Mesothelial cell of epicardium (in vitro differentiated cells): Measurements from ENCODE around the gene FANCD2OS. TPM values are rescaled to one million over a fixed set of nuclear protein-coding genes. Genes with fewer than 3 reads are reported as not detected.
"Not testable (repeated sequence)": the region's sequence is repeated elsewhere in the genome, so short reads cannot be mapped to it uniquely, and the experiment has no call there.

Experiments
- DNase-seq, 2 experiments: peaks; one replicate each; pipeline ENCODE4 v3.0.0; 2021; ENCODE audit warnings: low spot score in 2 of 2; ENCODE audit not compliant: unreplicated experiment in 2 of 2
- H3K27ac Mint-ChIP-seq: 2 replicates; pipeline ENCODE4 v1.8.0; 2021; ENCODE audit warnings: mixed read lengths
- H3K27me3 Mint-ChIP-seq: 2 replicates; pipeline ENCODE4 v1.8.0; 2021; ENCODE audit warnings: low read depth, mixed read lengths
- H3K36me3 Mint-ChIP-seq: 2 replicates; pipeline ENCODE4 v1.8.0; 2021; ENCODE audit warnings: mixed read lengths
- H3K4me1 Mint-ChIP-seq: 2 replicates; pipeline ENCODE4 v1.8.0; 2021; ENCODE audit warnings: mixed read lengths
- H3K4me3 Mint-ChIP-seq: 2 replicates; pipeline ENCODE4 v1.8.0; 2021; ENCODE audit warnings: mild to moderate bottlenecking, moderate library complexity, mixed read lengths
- H3K9me3 Mint-ChIP-seq: 2 replicates; pipeline ENCODE4 v1.8.0; 2021; ENCODE audit warnings: mixed read lengths
- CTCF ChIP-seq: fragments of 200-600 bp; sonication (generic); IDR thresholded peaks from one replicate; pipeline ENCODE4 v1.5.0; 2021; ENCODE audit warnings: antibody characterized with exemption; ENCODE audit not compliant: unreplicated experiment
- total RNA-seq: library from RNA; stranded (reverse); gene quantifications from 3 replicates; pipeline ENCODE4 v1.2.1, GENCODE V29; 2021

The FANCD2OS gene
- total RNA-seq, 1 donor from 2014 or later: not detected

GRCh38 chr3:10137178-10137577 lies 29.1 kb upstream of the FANCD2OS start:
- TF ChIP-seq CTCF: no peak
- H3K27me3 Mint-ChIP-seq: no peaks in the 10 kb centered on the region
- H3K27ac Mint-ChIP-seq: no peak overlapping the region
- no peak overlapping the region for H3K4me3 Mint-ChIP-seq
- no peaks in the 10 kb centered on the region for H3K9me3 Mint-ChIP-seq
- peaks cover 2% of the 10 kb centered on the region for H3K4me1 Mint-ChIP-seq
- DNase-seq: no peak
- H3K36me3 Mint-ChIP-seq: no peaks in the 10 kb centered on the region

- Mint-ChIP-seq H3K4me1 (no peaks in the 10 kb centered on the region), H3K36me3 (no peaks in the 10 kb centered on the region), H3K27ac (no peak overlapping the region), H3K27me3 (no peaks in the 10 kb centered on the region), H3K9me3 (no peaks in the 10 kb centered on the region), H3K4me3 (no peak overlapping the region)
- DNase-seq: no peak
- TF ChIP-seq CTCF: no peak
These were observed 28.5 kb upstream of the FANCD2OS start for GRCh38 chr3:10136426-10137005.

GRCh38 chr3:10135872-10136271 lies 27.8 kb upstream of the FANCD2OS start:
- H3K9me3 Mint-ChIP-seq, H3K4me1 Mint-ChIP-seq, H3K27ac Mint-ChIP-seq, H3K4me3 Mint-ChIP-seq, H3K27me3 Mint-ChIP-seq, DNase-seq, H3K36me3 Mint-ChIP-seq: not testable (repeated sequence)

GRCh38 chr3:10122724-10123123 lies 14.7 kb upstream of the FANCD2OS start:
- no peak for TF ChIP-seq CTCF

GRCh38 chr3:10121064-10121463 lies 13.0 kb upstream of the FANCD2OS start:
- no peaks in the 10 kb centered on the region for H3K27me3 Mint-ChIP-seq
- H3K9me3 Mint-ChIP-seq: no peaks in the 10 kb centered on the region
- peaks cover 22% of the 10 kb centered on the region for H3K36me3 Mint-ChIP-seq
- H3K4me3 Mint-ChIP-seq: no peak overlapping the region
- no peak overlapping the region for H3K27ac Mint-ChIP-seq
- DNase-seq: no peak
- peaks cover 7% of the 10 kb centered on the region for H3K4me1 Mint-ChIP-seq
- TF ChIP-seq CTCF: no peak

More at GRCh38 chr3:10122724-10123123, 14.7 kb upstream of the FANCD2OS start:
- peaks cover 35% of the 10 kb centered on the region for H3K36me3 Mint-ChIP-seq
- no peaks in the 10 kb centered on the region for H3K4me1 Mint-ChIP-seq
- no peak overlapping the region for H3K4me3 Mint-ChIP-seq
- no peak overlapping the region for H3K27ac Mint-ChIP-seq
- DNase-seq: no peak
- no peaks in the 10 kb centered on the region for H3K9me3 Mint-ChIP-seq
- no peaks in the 10 kb centered on the region for H3K27me3 Mint-ChIP-seq

- TF ChIP-seq CTCF: no peak
- Mint-ChIP-seq H3K27ac (peak overlapping the region; percentile 6), H3K36me3 (peaks cover 11% of the 10 kb centered on the region), H3K4me1 (peaks cover 11% of the 10 kb centered on the region), H3K27me3 (no peaks in the 10 kb centered on the region), H3K9me3 (no peaks in the 10 kb centered on the region), H3K4me3 (no peak overlapping the region)
- DNase-seq: no peak
These were observed 11.3 kb upstream of the FANCD2OS start for GRCh38 chr3:10119376-10119775.
